Activated CD4-positive, CD25-positive, alpha-beta regulatory T cell treated with anti-CD3 and anti-CD28 coated beads, Interleukin-2, amount 50 U/mL, for 24 hours (primary cell): ENCODE data around the gene EPB41L1.

Source experiments
- ATAC-seq, 2 donors: fragments of 150-1000 bp; cut with Tn5 transposase; one replicate each; pipeline ENCODE4 v1.10.0; 2021; ENCODE audit warnings: mild to moderate bottlenecking in 1 of 2, moderate library complexity in 1 of 2

EPB41L1 gene

DNA sequence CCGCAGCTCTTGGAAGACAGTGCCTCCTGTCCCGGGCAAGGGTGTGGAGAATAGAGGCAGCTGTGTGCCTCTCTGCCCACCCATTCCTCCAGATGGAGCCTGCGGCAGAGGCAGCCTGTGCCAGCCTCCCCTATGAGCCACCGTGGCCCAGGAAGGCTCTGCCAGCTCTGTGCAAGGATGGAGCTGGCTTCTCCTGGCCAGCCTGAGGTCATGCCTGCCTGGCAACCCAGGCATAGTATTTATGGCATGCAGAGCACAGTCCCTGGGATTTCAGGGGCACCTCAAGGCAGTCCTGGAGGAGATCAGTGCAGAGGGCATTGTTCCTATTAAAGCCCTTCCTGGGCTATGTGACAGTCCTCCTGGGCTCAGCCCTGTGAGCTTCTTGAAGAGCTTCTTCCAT, 1.5 kb downstream of the EPB41L1 start:
- no peak for ATAC-seq

DNA sequence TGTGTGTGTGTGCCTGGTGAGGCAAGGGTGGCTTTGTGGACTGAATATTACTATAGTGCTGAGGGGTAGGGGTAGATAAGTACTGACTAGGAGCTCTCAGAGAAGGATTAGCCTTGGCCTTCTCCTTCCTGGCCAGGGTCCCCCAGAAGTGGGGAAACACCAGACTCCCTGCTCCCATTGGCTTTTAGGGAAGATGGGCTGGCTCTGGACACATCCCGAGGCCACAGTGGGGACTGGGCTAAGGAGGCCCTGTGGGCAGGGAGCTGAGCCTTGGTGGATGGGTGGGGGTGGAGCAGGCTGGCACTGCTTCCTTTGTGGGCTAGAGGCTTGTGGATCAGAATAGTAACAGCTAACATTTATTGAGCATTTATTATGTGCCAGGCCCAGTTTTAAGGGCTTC, 3.1 kb downstream of the EPB41L1 start:
- no peak for ATAC-seq

DNA sequence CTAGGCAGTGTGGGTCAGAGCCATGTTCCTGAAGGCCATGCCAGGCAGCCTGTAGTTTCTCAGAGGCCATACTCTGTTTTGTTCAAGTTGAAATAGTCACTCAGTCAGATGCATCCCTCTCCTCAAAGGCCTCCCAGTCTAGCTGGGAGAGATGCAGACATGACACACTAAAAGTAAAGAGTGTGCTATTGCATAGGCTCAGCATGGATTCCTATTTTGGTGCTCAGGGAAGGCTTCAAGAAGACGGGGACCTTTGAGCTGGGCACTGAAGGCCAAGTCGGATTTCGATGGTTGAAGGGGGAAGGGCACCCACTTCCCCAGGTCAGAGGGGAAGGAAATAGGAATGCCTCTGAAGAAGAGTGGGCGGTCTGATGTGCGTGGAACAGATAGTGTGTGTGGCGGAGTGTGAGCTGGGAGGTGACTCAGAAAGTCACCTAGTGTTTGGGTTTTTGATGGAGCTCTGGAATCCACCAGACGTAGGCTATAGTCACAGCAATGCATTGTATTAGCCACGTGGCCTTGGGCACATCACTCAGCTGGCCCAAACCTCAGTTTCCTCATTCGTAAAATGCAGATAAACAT, 3.7 kb downstream of the EPB41L1 start:
- ATAC-seq: no peak

DNA sequence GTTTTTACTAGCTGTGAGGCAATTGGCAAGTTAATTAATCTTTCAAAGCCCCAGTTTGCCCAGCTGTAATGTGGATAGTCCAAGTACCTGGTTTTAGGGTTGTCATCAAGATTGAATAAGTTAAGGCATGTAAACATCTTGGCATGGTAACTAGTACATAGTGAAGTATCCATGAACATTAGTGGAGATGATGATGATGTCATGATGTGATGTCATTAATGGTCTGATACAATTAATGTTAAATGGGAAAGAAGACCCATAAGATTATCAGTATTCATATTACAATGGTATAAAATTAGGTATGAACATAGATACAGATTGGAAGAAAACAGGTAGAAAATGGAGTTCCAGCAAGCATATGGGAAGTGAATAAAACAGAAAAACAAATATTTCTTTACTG, 5.3 kb downstream of the EPB41L1 start:
- ATAC-seq: no peak

DNA sequence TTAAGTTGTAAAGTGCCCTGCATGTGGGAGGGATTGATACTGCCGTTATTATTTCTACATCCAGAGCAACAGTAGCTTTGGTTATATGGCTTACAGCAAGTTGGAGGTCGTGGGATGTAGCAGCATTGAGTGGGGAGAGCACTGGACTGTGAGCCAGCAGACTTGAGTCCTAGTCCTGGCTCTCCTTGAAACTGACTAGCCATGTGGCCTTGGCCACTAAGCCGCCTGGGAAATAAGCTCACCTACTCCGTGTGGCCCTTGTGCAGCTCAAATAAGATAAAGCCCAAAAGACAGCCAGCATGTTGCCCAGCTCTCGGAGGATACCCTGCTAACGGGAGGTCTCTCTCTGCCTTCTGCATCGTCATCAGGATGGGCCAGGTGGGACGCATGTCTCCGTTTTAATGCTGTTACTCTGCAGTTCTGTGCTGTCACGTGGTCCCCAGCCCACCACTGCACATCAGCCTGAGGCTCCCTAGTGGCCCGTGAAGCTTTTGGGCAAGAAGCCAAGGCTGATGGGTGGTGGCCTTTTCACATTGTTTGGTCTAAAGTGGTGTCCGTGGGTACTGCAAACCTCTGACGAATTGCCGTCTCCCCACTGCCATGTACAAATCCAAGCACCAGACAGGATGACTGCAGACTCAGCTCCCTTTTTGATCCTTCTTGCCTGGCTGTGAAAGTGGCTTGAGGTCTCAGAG, 7.9 kb downstream of the EPB41L1 start:
- ATAC-seq: no peak

DNA sequence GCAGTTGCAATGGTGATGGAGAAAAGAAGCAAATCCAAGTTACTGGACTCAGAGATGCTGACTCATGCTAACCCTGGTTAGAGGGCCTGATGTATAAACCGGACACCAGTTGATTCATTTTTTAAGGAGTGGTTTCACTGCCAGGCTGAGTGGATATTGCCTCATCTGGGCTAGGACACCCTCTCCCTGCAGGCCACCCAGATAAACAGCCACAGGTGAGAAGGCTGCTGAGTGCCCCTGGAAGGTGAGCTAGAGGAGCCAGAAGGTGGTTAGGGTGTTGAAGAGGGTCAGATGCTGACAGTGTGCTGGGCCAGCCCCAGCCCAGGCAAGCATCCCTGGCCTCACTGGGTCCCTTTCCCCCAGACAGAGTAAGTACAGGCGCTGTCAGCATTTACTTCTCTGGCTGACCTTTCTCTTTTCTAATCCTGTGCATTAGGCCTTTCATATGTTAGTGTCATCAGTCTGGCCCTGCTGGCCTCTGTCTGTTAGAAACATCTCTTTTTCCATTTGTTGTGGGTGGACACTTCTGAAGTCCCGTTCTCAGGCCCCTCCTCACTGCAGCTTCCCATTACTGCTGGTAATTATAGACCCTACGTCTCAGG, 13.5 kb downstream of the EPB41L1 start:
- no peak for ATAC-seq

DNA sequence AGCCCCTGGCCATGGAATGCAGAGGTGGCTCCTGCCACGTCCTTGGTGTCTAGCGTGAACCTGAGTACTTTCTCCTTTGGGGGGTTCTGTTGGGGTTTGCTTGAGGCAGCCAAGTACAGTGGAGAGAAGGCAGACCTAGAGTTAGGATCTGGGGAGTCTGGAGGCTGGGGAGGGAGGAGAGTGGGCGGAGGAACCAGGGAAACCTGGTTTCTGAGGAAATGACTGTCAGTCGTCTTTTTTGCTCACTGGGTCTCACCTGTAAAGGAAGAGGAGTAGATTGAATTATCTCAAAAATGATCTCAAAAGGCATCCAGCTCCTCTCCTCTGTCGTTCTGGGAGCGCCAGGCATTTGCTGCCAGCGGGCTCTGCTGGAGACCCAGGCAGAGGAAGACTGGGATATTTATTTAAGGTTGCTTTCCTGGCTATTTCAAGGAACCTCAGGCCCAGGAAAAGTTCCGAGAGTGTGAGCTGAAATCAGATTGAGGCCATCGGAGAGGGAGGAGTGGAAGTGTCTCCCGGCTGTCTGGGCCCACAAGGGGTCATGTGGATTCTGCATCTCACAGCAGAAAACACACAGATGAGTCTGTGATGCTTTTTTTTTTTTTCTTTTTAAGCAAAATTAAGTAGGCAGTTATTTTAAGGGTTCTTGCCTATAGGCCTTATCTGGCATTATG, 16.1 kb downstream of the EPB41L1 start:
- no peak for ATAC-seq

DNA sequence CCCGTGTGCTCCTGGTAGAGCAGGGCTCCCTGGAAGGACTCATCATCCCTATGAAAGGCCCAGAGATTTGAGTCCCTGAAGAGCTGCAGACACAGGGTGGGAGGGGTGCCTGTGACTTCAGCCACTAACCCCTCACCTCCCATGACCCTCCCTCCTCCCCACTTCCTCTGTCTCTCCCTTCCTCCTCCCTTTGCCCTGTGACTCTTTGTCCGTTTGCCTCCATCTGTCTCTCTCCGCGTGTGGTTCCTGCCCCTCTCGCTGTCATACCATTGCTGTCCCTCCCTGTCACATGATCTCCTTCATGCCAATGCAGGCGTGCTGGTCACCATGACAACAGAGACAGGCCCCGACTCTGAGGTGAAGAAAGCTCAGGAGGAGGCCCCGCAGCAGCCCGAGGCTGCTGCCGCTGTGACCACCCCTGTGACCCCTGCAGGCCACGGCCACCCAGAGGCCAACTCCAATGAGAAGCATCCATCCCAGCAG, 19.0 kb downstream of the EPB41L1 start:
- no peak for ATAC-seq

DNA sequence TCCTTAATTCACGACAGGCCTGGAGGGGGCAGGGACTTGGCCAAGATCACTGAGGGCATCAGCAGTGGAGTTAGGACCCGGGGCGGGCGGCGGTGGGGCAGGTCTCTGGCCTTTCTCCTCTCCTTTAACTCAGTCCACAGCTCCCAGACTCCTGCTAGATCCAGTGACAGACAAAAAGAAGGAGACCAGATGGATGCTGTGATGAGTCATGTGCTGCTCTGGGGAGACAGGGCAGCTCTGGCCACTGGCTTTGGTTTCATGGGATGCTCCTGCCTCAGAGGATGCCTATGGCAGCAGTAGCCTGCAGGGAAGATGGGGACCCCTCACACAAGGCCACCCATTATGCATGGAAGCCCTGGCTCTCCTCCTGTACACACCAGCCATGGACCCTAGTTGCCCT, 20.5 kb downstream of the EPB41L1 start:
- ATAC-seq: no peak

DNA sequence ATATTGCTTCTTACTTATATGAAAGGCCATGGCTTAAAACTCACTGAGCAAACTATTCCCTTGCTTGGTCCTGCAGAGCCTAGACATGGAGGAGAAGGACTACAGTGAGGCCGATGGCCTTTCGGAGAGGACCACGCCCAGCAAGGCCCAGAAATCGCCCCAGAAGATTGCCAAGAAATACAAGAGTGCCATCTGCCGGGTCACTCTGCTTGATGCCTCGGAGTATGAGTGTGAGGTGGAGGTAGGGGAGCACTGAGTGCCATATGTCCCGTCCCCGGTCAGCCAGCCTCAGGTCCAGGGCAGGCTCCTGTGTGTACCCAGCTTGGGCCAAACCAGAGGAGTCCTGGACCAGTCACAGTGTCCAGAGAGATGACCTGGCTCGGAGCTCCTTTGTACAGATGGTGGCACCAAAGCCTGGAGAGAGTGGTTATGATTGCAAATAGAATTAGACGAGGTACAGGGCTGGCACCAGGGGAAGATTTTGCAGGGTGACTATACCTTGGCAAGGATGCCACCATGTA, 21.0 kb downstream of the EPB41L1 start:
- ATAC-seq: no peak

DNA sequence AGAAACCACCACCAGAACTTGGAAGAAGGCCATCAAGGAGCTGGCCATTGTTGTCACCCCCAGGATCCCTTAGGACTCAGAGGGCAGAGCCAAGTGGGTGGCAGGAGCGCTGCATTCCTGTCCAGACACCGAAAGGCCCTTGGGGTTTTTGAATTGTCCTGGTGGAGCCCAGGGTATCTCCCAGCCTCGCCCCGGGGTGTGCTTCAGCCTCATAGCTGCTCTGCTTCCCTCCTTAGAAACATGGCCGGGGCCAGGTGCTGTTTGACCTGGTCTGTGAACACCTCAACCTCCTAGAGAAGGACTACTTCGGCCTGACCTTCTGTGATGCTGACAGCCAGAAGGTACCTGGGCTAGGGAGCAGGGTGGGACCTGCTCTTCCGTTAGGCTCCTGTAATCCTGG, 23.2 kb downstream of the EPB41L1 start:
- ATAC-seq: no peak

DNA sequence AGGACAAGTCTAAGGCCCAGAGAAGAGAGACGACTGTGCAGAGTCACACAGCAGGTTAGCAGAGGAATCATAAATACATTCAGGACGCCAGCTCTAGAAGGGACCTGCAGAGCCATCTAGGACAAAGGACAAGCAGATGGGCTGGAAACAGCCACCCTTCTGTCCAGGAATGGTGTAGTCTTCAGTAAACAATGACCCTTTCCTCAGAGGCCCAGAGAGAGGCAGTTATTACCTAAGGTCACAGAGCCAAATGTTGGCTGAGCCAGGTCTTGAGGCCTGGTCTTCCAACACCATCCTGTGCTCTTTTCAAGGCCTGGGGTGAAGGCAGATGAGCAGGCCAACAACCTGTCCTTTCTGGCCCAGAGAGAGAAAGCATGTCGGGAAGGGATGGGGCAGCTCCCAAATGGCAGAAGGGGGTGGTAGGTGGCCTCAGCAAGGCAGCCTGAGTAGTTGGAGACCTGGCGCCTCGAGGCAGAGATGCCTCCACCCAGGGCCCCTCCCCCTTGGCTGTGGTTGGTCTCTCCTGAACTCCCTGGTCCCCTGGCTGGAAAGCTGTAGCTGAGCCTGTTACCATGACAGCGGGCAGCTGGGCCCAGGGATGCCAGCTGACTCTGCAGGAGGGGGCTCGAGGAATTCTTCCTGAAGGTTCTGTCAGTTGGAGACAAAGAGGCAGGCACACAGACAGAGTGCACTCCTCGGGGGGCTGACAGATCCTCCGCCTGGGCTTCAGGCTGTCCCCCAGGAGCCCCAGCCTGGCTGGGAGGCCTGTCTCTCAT, 24.8 kb downstream of the EPB41L1 start:
- ATAC-seq: no peak

DNA sequence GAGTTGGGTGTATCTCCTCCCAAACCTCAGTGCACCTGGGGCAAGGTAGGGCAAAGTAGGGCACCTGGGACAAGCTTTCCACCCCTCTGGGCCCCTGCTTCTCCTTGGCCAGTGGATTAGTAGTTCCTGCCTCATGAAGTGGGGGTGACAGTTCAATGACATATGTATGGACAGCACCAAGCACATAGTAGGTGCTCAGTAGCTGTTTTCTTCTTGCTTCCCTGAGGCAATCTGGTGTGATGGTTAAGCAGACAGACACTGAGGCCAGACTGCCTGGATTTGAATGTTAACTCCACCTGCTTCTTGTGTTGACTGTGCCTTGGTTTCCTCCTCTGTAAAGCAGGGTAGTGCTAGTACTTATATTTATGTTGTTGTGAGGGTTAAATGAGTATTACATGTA, 25.8 kb downstream of the EPB41L1 start:
- ATAC-seq: no peak

DNA sequence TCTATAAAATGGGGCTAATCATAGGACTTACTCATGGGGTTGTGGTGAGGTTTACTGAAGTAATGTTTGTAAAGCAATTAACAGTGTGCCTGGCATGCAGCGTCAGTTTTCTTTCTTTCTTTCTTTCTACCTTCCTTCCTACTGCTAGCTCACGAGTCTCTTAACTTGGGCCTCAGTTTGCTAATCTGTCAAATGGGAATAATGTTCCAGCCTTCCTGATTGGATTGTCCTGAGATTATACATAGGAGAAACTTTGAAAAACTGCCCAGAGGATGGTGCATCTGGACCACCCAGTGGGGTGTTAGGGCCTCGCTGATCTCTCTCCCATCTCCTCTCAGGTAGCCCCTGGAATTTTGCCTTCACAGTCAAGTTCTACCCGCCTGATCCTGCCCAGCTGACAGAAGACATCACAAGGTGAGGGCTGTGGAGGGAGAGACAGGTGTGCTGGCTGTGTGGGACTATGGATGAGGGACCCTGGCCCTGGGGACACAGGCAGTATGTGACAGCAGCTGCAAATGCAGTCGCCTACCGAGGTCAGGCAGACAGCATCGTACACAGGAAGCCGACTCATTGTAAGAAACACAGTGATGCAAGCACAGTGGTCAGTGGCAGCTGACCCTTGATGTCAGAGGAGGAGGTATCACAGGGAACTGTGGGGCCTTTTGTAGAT, 27.5 kb downstream of the EPB41L1 start:
- no peak for ATAC-seq

DNA sequence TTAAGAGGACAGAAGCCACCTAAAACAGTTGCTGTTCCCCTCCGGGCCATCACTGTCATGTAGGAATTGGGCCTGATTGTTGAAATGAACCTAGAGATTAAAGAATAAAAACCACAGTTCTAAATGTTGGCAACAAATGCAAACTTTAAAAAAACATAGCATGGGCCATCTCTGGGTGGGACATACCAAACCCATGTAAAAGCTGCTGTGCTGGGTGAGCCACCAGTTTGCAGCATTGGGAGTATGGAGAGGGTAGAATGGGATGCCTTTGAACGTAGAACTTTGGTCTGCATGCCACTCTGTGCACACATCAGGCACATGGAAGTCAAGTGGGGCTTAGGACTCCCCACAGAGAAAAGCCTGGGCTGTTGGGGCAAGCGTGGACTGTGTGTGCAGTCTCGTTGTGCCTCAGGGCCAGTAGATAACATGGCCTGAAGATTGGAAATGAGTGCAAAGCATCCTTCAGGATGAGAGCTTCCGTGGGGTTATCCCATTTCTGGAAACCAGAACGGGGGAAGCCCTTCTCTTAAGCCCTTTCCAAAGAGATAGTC, 28.1 kb downstream of the EPB41L1 start:
- ATAC-seq: no peak

DNA sequence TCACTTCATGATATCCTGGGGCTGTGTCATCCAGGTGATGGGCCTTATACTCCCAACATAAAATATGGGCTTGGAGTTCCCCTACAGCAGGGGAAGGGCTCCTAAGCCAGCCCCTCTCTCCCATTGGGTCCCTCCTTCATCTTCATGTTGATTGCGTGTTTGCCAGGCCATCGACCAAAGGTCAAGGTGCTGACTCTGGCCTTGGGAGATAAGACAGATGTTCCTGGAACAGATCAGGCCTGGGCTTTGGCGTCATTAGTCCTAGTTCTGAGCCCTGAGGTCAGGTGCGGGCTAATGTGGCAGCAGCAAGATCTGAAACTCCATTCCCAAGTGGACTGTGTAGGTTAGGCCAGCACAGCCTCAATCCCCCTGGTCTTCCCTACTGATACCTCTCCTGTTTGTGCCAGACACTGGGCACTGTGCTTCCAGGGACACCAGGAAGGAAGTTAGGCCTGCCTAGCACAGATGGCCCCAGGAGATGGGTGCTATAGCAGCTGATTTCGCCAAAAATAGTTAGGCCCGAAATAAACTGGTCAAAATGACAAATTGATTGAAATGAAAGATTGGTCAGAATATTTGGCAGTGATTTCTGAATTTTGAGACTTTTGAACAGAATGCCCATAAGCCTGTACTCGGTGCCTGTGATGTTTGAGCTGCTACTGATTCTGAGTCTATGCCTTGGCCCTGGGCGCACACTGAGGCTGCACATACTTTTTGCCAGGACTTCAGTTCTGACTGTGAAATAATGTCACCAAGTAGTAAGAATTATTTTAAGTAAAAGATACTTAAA, 28.8 kb downstream of the EPB41L1 start:
- ATAC-seq: no peak

DNA sequence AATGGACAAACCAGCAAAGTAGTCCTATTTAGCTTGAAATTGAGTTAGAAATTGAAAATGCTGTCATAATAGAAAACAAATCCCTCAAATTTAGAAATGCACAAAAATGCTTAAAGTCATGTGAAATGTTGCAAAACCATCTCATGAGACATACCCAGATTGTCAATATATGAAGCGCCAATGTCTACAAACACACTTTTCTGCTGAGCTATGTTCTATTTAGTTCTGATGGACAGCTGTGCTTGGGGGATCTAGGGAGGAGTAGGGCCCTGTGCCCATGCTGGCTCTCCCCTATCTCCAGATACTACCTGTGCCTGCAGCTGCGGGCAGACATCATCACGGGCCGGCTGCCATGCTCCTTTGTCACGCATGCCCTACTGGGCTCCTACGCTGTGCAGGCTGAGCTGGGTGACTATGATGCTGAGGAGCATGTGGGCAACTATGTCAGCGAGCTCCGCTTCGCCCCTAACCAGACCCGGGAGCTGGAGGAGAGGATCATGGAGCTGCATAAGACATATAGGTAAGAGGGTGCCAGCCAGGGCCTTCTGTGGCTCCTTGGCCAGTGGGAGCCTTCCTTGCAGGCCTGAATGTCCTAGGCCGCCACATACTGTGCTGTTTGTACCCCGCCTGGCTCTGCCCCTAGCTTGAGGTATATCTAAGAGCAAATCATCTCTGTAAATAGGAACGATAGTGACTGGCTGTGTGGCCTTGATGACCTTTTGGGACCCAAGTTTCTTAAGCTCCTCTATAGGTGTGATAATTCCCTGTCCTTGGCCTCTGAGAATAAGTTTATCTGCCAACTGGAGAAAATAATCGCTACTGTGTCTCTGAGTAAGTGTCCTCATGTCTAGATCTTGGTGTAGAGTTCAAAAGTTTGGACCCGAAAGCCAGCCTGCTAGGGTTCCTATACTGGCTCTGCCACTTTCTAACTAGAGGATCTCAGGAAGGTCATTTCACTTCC, 30.6 kb downstream of the EPB41L1 start:
- ATAC-seq: no peak

DNA sequence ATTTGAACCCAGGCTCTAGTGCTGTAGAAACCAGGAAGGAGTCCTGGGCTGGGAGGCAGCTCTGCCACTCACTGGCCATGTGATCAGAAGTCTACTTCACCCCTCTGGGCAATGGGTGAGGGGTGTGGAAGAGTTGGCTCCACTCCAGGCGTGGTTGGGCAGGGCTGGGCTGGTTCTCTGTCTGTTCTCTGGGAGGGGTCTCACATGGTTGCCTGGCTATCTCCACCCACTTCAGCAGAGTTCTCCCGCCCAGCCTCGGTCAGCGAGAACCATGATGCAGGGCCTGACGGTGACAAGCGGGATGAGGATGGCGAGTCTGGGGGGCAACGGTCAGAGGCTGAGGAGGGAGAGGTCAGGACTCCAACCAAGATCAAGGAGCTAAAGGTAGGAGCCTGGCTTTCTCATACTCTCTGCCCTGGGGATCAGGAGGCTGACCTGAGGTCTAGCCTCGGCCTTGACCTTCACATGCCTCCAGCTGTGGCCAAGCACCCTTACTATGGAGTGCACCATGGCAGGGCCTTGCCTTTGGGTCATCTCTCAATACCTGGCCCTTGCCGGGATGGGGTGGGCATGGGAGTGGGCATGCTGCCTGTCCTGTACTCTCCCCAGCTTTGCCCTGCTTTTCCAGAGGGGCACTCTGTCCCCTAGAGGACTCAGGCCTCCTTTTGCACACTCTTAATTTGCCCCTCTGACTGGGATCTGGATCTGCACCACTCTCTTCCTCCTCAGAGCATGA, 39.6 kb downstream of the EPB41L1 start:
- no peak for ATAC-seq

DNA sequence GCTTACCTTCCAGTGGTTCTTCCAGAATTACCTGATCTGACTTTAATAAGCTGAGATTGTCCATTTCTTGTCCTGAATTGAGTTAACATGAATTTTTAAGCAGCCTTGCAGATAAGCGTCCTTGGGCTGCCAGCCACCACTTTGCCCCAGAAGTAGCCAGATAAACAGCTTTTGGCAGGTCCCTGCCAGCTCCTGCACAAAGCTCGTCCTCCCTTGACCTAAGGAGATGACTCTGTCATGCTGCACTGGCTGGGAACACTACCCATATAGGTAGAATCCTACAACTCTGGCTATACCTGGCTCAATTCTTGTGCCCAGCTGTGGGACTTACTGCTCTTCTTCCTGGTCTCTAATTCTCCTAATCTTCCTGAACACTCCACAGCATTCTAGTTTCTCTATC, 42.1 kb downstream of the EPB41L1 start:
- no peak for ATAC-seq
